ENCODE measurements around the gene RPL27. TPM values are rescaled to one million over a fixed set of nuclear protein-coding genes. Genes with fewer than 3 reads are reported as not detected.

The RPL27 gene
- total RNA-seq, 1 experiment from 2014 or later = 513 TPM

DNA sequence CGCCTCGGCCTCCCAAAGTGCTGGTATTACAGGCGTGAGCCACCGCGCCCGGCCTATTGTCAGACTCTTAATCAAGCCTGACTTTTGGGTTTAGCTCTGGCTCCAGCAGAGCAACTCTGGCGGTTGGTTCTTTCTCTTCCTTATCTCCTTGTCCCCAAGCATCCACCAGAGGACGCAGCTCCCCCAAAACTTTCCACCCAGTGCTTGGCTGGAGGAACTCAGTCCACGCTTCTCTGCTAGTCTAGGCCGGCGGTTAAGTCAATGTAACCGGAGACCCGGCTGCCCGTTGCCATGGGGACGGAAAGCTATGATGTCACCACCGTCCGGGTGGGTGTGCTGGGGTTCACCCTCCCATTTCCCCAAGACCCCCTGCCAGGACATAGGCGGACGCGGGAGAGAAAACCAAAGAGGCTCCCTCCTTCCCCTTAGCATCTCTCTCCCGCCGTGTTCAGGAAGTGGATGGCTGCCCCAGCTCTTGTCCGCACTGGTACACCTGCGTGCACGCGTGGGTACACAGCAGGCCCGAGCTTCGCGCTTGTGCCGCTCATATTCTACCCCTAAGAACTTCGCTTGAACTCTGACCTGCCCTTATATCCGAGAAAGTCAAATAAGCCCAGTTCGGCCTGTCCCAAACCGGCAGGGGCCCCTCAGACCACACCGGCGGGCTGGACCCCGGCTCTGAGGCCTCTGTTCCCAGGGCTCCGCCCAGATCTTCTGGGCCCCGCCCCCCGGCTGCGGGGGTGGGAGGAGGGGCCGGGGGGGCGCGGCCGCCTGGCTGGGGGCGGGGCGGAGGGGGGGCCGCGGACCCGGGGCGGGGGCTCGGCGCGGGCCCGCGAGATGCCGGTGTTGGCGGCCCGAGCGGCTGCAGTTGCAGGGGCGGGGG, 26.4 kb downstream of the RPL27 start, which contains the start of gene RND2:
Gene RND2 (plus strand): TSS at position 825 of the 883 bp plus-strand sequence. CDS start 117 bp downstream, outside the sequence.
- DNase-seq (ENCODE audit: low read depth, low spot score) (peak; percentile 52), ATAC-seq (peak; percentile 65)
- in situ Hi-C loops (cut with HindIII; ENCODE audit: low pct_unique_long_range_greater_than_20kb, low sequenced_read_pairs) (no loop called here), intact Hi-C loops (cut with micrococcal nuclease; ENCODE audit: unreplicated experiment) (no loop called here)
- Histone ChIP-seq H3K27ac (ENCODE audit: low read length) (0 out of 2 replicates have a peak within 1 kb of the TSS, but pooled peaks have one; percentile 39), H3K27me3 (ENCODE audit: control insufficient read depth, insufficient read depth, low read length) (no peaks in the 10 kb centered on the region), H3K4me3 (ENCODE audit: low read depth in 2 of 2, low read length in 2 of 2) (peak within 1 kb of the TSS; percentile 46 to 75), H3K36me3 (ENCODE audit: control insufficient read depth, insufficient read depth, low read length) (no peaks in the 10 kb centered on the region; the same call in 1 of the 2 replicates), H3K9me3 (ENCODE audit: control insufficient read depth, insufficient read depth, low read depth, low read length) (no peaks in the 10 kb centered on the region), H3K4me1 (ENCODE audit: control insufficient read depth, insufficient read depth, low read length) (peaks cover 8% of the 10 kb centered on the region)
- POLR2A ChIA-PET = interaction anchor here (0.9 kb wide), 1 partner anchor 147 kb away, joined by 3 read pairs; no protein-coding TSS in a partner anchor
- BruUV-seq (replicated peaks) = no TSS peak
- CTCF ChIA-PET = interaction anchor here (0.5 to 0.6 kb wide), 3 partner anchors 23 to 94 kb away, joined by 3 to 16 read pairs (median 4); no protein-coding TSS in a partner anchor
- TF ChIP-seq POLR2AphosphoS5 (IDR thresholded peaks at IDR 0.05; ENCODE audit: low read depth, low read length) (no peak), TCF7L2 (IDR thresholded peaks at IDR 0.05; ENCODE audit: low read depth, low read length) (no peak), SIN3A (IDR thresholded peaks at IDR 0.05; ENCODE audit: borderline replicate concordance, insufficient read depth, low read depth, low read length) (no peak)
- TF ChIP-seq, protein P1, sequence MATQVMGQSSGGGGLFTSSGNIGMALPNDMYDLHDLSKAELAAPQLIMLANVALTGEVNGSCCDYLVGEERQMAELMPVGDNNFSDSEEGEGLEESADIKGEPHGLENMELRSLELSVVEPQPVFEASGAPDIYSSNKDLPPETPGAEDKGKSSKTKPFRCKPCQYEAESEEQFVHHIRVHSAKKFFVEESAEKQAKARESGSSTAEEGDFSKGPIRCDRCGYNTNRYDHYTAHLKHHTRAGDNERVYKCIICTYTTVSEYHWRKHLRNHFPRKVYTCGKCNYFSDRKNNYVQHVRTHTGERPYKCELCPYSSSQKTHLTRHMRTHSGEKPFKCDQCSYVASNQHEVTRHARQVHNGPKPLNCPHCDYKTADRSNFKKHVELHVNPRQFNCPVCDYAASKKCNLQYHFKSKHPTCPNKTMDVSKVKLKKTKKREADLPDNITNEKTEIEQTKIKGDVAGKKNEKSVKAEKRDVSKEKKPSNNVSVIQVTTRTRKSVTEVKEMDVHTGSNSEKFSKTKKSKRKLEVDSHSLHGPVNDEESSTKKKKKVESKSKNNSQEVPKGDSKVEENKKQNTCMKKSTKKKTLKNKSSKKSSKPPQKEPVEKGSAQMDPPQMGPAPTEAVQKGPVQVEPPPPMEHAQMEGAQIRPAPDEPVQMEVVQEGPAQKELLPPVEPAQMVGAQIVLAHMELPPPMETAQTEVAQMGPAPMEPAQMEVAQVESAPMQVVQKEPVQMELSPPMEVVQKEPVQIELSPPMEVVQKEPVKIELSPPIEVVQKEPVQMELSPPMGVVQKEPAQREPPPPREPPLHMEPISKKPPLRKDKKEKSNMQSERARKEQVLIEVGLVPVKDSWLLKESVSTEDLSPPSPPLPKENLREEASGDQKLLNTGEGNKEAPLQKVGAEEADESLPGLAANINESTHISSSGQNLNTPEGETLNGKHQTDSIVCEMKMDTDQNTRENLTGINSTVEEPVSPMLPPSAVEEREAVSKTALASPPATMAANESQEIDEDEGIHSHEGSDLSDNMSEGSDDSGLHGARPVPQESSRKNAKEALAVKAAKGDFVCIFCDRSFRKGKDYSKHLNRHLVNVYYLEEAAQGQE (IDR thresholded peaks at IDR 0.05; ENCODE audit: insufficient read depth in 1 of 2, low read depth in 2 of 2, low read length in 1 of 2) = no peak
- TF ChIP-seq, protein P2, sequence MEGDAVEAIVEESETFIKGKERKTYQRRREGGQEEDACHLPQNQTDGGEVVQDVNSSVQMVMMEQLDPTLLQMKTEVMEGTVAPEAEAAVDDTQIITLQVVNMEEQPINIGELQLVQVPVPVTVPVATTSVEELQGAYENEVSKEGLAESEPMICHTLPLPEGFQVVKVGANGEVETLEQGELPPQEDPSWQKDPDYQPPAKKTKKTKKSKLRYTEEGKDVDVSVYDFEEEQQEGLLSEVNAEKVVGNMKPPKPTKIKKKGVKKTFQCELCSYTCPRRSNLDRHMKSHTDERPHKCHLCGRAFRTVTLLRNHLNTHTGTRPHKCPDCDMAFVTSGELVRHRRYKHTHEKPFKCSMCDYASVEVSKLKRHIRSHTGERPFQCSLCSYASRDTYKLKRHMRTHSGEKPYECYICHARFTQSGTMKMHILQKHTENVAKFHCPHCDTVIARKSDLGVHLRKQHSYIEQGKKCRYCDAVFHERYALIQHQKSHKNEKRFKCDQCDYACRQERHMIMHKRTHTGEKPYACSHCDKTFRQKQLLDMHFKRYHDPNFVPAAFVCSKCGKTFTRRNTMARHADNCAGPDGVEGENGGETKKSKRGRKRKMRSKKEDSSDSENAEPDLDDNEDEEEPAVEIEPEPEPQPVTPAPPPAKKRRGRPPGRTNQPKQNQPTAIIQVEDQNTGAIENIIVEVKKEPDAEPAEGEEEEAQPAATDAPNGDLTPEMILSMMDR (IDR thresholded peaks at IDR 0.05) = no peak; the same call in 1 of the 2 replicates

DNA sequence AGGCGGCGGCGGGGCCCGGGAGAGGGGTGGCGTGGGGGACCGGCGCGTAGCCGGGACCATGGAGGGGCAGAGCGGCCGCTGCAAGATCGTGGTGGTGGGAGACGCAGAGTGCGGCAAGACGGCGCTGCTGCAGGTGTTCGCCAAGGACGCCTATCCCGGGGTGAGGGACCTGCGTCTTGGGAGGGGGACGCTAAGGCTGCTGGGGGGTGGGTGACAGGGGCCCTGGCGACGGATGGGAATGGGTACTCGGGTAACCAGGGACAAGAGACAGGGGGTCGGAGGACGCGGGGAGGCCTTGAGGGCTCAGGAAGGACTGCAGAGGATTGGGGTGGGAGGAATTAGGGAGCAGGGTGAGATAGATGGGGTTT, 27.1 kb downstream of the RPL27 start:
- in situ Hi-C loops (cut with HindIII; ENCODE audit: low pct_unique_long_range_greater_than_20kb, low sequenced_read_pairs) = no loop called here
- no TSS peak for BruUV-seq (replicated peaks)
- TF ChIP-seq SIN3A (IDR thresholded peaks at IDR 0.05; ENCODE audit: borderline replicate concordance, insufficient read depth, low read depth, low read length) = no peak
- TF ChIP-seq, protein P1 (IDR thresholded peaks at IDR 0.05; ENCODE audit: insufficient read depth in 1 of 2, low read depth in 2 of 2, low read length in 1 of 2) = no peak
- TF ChIP-seq TCF7L2 (IDR thresholded peaks at IDR 0.05; ENCODE audit: low read depth, low read length) = no peak
- TF ChIP-seq POLR2AphosphoS5 (IDR thresholded peaks at IDR 0.05; ENCODE audit: low read depth, low read length) = no peak
- TF ChIP-seq, protein P2 (IDR thresholded peaks at IDR 0.05) = no peak
- CTCF ChIA-PET = no interaction called here
- H3K36me3 ChIP-seq (ENCODE audit: control insufficient read depth, insufficient read depth, low read length) = no peaks in the 10 kb centered on the region; the same call in 1 of the 2 replicates
- intact Hi-C loops (cut with micrococcal nuclease; ENCODE audit: unreplicated experiment) = no loop called here
- ATAC-seq (no peak), DNase-seq (ENCODE audit: low read depth, low spot score) (no peak)
- POLR2A ChIA-PET = no interaction called here
- H3K9me3 ChIP-seq (ENCODE audit: control insufficient read depth, insufficient read depth, low read depth, low read length) = no peaks in the 10 kb centered on the region
- H3K27me3 ChIP-seq (ENCODE audit: control insufficient read depth, insufficient read depth, low read length) = no peaks in the 10 kb centered on the region
- no peak overlapping the region for H3K27ac ChIP-seq (ENCODE audit: low read length)
- peaks cover 2% of the 10 kb centered on the region for H3K4me1 ChIP-seq (ENCODE audit: control insufficient read depth, insufficient read depth, low read length)
- peak overlapping the region in 1 of 2 experiments; percentile 20; a peak in 1 of 4 replicates for H3K4me3 ChIP-seq (ENCODE audit: low read depth in 2 of 2, low read length in 2 of 2)
